ENCODE data around the gene CD247. TPM values are rescaled to one million over a fixed set of nuclear protein-coding genes. Genes with fewer than 3 reads are reported as not detected.
A peak's percentile ranks its signal among the peaks of the same experiment; 100 is the strongest.

The CD247 gene
- total RNA-seq, 4 donors from 2014 or later = 1.5 to 6.4 (median 3.4) TPM; not detected in 1

DNA sequence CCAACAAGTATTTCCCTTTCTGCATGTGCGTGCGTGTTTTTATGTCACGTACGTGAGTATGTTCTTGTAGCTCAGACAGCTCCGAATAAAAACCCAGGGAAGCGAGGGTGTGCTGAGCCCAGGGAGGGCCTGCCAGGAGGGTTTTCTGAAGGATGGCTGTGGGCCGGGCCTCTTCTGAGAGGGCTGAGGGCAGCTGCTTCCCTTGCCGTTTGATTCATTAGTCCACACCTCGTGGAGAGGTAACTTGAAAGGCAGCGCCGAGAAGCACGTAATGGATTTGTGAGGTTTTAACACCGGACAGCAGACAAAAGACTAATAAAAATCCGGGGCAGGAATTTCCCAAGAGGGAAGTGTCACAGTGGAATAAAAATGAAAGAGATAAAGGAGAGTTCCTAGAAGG, 29.5 kb downstream of the CD247 start:
- WGBS, 2 donors (ENCODE audit: low coverage in 1 of 2) = 29 to 60% methylated on average over 1 to 14 of the region's 14 CpGs
- in situ Hi-C loops (cut with MboI; ENCODE audit: low pct_ligation_motif_present in 1 of 4, low pct_unique_long_range_greater_than_20kb in 1 of 4, low sequenced_read_pairs in 3 of 4) = no loop called here

DNA sequence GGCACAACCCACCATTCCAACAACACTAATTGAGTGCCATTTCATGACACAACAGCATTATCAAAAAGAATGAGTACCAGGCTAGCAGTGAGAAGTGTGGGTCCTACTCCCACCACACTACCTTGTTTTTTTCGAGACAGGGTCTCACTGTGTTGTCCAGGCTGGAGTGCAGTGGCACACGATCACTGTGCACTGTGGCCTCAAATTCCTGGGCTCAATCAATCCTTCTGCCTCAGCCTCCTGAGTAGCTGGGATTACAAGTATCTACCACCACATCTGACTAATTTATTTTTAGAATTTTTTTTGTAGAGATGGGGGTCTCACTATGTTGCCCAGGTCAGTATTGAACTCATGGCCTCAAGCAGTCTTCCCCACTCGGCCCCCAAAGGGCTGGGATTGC, 30.7 kb downstream of the CD247 start:
- WGBS, 2 donors (ENCODE audit: low coverage in 1 of 2) = 85% methylated on average over 3 of the region's 3 CpGs; no CpG with 5 or more reads in 1 of the 2 donors
- no peak for DNase-seq
- H3K9me3 ChIP-seq = no peaks in the 10 kb centered on the region

More for the DNA sequence above, 29.5 kb downstream of the CD247 start:
- H3K9me3 ChIP-seq = no peaks in the 10 kb centered on the region
- intact Hi-C loops (cut with DNase I; ENCODE audit: low total_unique reads) = no loop called here
- no peaks in the 10 kb centered on the region for H3K36me3 ChIP-seq
- TF ChIP-seq POLR2A (IDR thresholded peaks at IDR 0.05) (no peak), EP300 (IDR thresholded peaks at IDR 0.05; ENCODE audit: low read depth) (no peak), POLR2AphosphoS5 (IDR thresholded peaks at IDR 0.05) (no peak)
- TF ChIP-seq, protein P1, sequence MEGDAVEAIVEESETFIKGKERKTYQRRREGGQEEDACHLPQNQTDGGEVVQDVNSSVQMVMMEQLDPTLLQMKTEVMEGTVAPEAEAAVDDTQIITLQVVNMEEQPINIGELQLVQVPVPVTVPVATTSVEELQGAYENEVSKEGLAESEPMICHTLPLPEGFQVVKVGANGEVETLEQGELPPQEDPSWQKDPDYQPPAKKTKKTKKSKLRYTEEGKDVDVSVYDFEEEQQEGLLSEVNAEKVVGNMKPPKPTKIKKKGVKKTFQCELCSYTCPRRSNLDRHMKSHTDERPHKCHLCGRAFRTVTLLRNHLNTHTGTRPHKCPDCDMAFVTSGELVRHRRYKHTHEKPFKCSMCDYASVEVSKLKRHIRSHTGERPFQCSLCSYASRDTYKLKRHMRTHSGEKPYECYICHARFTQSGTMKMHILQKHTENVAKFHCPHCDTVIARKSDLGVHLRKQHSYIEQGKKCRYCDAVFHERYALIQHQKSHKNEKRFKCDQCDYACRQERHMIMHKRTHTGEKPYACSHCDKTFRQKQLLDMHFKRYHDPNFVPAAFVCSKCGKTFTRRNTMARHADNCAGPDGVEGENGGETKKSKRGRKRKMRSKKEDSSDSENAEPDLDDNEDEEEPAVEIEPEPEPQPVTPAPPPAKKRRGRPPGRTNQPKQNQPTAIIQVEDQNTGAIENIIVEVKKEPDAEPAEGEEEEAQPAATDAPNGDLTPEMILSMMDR (IDR thresholded peaks at IDR 0.05) = no peak
- H3K27me3 ChIP-seq = peaks cover 10% of the 10 kb centered on the region
- no peak overlapping the region for H3K27ac ChIP-seq
- peaks cover 0 to 7% (median 0%) of the 10 kb centered on the region in 4 donors for H3K4me1 ChIP-seq
- DNase-seq = no peak
- H3K4me3 ChIP-seq = no peak overlapping the region

DNA sequence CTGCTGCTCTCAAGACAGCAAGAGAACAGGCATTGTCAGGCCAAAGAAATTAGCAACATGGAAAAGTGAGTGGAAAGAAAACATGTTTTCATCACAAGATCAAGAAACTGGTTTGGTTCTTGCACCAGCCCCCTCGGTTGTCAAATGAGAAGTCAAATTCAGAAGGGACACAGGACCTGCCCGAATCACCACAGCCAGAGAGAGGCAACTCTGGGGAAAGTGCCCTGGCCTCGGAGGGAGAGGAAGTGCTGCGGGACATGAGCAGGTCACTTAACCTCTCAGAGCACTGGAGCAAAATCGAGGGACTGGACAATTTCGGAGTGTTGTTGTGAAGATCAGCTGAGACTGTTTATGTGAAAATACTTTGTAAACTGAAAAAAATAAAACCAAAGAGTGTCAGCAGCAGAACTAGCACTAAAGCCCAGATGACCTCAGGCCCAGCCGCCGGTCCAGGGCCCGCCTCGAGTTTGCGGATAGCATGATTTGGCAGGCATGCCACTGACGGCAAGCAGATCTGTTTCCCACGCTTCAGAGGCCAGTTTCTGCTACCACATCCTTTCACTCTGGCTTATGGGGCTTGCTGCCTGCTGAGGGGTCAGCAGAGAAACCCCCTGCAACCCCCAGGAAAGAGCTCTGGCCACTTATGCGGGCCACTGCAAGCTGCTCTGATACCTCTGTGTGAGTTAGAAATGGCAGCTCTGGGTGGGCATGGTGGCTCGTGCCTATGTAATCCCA, 32.1 kb downstream of the CD247 start:
- 60 to 74% methylated on average over 3 to 15 of the region's 15 CpGs for whole genome bisulfite sequencing, 2 donors (ENCODE audit: low coverage in 1 of 2)
- peak overlapping the region in 1 of 4 donors; percentile 30 for H3K27ac ChIP-seq

More for the DNA sequence above, 30.7 kb downstream of the CD247 start:
- no peak for TF ChIP-seq POLR2A (IDR thresholded peaks at IDR 0.05)
- no peak for TF ChIP-seq EP300 (IDR thresholded peaks at IDR 0.05; ENCODE audit: low read depth)
- TF ChIP-seq, protein P1 (IDR thresholded peaks at IDR 0.05) = no peak
- TF ChIP-seq POLR2AphosphoS5 (IDR thresholded peaks at IDR 0.05) = no peak
- Histone ChIP-seq H3K36me3 (no peaks in the 10 kb centered on the region), H3K27ac (no peak overlapping the region), H3K4me3 (no peak overlapping the region), H3K27me3 (peaks cover 3% of the 10 kb centered on the region), H3K4me1 (peaks cover 0 to 12% (median 0%) of the 10 kb centered on the region in 4 donors)
- intact Hi-C loops (cut with DNase I; ENCODE audit: low total_unique reads) (no loop called here), in situ Hi-C loops (cut with MboI; ENCODE audit: low pct_ligation_motif_present in 1 of 4, low pct_unique_long_range_greater_than_20kb in 1 of 4, low sequenced_read_pairs in 3 of 4) (no loop called here)

More for the DNA sequence above, 32.1 kb downstream of the CD247 start:
- in situ Hi-C loops (cut with MboI; ENCODE audit: low pct_ligation_motif_present in 1 of 4, low pct_unique_long_range_greater_than_20kb in 1 of 4, low sequenced_read_pairs in 3 of 4) = no loop called here
- TF ChIP-seq POLR2AphosphoS5 (IDR thresholded peaks at IDR 0.05) (no peak), POLR2A (IDR thresholded peaks at IDR 0.05) (no peak), EP300 (IDR thresholded peaks at IDR 0.05; ENCODE audit: low read depth) (no peak)
- TF ChIP-seq, protein P1 (IDR thresholded peaks at IDR 0.05) = no peak
- intact Hi-C loops (cut with DNase I; ENCODE audit: low total_unique reads) = no loop called here
- Histone ChIP-seq H3K27me3 (no peaks in the 10 kb centered on the region), H3K4me1 (peaks cover 0 to 12% (median 0%) of the 10 kb centered on the region in 4 donors), H3K36me3 (no peaks in the 10 kb centered on the region), H3K9me3 (no peaks in the 10 kb centered on the region), H3K4me3 (no peak overlapping the region)
- no peak for DNase-seq

Data from transverse colon (tissue), 4 donors.